HG02623 (cell line): ENCODE results near the gene PCDHA1.
"Not testable (repeated sequence)": the region's sequence is repeated elsewhere in the genome, so short reads cannot be mapped to it uniquely, and the experiment has no call there.

Experiments used
- ATAC-seq: cut with Tn5 transposase; IDR thresholded peaks from one replicate; pipeline ENCODE4 v1.9.1; 2021; ENCODE audit warnings: moderate library complexity; ENCODE audit not compliant: unreplicated experiment

The PCDHA1 gene

GRCh38 chr5:140849831-140850634 lies 64.1 kb downstream of the PCDHA1 start:
- not testable (repeated sequence) for ATAC-seq

GRCh38 chr5:140855772-140856674 lies 70.1 kb downstream of the PCDHA1 start, which contains the start of gene PCDHA10:
Gene PCDHA10 (plus strand): TSS chr5:140855897. CDS start chr5:140856049, 152 bp downstream.
- no peak for ATAC-seq

- no peak for ATAC-seq
Observed at GRCh38 chr5:140857177-140857986, 71.4 kb downstream of the PCDHA1 start.

DNA sequence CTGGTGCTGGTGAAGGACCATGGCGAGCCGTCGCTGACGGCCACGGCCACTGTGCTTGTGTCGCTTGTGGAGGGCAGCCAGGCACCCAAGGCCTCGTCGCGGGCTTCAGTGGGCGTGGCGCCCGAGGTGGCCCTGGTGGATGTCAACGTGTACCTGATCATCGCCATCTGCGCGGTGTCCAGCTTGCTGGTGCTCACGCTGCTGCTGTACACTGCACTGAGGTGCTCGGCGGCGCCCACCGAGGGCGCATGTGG lies 72.0 kb downstream of the PCDHA1 start:
- ATAC-seq: no peak

DNA sequence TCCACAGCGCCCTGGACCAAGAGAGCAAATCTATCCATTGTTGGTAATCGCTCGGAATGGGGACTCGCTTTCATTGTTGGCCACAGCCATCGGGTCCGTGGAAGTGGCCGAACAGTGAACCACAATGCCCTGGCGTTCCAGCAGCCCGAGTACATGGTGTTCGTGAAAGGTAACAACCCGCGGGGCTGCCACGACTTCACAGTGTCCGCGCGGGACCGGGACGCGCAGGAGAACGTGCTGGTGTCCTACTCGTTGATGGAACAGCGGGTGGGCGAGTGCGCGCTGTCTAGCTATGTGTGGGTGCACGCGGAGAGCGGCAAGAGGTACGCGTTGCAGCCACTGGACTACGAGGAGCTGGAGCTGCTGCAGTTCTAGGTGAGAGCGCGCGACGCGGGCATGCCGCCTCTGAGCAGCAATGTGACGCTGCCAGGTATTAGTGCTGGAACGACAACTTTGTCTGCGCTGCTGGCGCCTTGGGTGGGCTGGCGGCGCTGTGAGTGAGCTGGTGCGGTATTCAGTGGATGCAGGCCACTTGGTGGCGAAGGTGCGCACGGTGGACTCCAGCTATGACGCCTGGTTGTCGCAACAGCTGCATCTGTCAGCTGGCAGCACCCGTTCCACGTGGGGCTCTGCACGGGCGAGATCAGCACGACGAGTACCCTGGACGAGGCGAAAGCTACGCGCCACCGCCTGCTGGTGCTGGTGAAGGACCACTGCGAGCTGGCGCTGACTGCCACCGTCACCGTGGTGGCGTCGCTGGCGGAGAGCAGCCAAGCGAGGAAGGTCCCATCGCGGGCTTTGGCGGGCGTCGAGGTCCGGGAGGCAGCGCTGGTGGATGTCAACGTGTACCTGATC lies 76.7 kb downstream of the PCDHA1 start:
- no peak for ATAC-seq

DNA sequence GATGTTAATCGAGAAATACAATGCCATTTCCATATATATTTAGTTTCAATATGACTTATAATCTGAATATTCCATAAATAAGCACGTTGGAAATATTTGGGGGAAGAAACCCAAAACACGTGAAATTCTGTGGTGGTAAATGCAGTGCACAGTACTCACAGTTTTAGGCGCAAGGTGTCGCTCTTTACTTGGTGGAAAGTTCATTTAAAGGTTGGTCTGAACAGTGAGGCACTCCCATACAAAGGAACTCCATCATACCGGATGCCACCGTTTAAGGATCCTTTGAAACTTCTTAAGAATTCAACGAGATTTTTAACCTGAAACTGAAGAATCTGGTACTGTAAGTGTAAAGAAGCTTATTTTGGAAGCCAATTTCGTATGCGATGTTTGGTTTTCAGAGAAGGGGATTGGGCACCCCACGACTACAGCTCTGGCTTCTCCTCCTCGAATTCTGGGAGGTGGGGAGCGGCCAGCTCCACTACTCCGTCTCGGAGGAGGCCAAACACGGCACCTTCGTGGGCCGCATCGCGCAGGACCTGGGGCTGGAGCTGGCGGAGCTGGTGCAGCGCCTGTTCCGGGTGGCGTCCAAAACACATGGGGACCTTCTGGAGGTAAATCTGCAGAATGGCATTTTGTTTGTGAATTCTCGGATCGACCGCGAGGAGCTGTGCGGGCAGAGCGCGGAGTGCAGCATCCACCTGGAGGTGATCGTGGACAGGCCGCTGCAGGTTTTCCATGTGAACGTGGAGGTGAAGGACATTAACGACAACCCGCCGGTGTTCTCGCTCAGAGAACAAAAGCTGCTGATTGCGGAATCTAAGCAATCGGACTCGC lies 83.0 kb downstream of the PCDHA1 start, which contains the start of gene PCDHA11:
TSS of gene PCDHA11 (plus strand) at position 237 of the 834 bp plus-strand sequence. CDS start at position 384, 147 bp downstream.
- ATAC-seq: no peak

GRCh38 chr5:140869555-140869886 lies 83.6 kb downstream of the PCDHA1 start:
- no peak for ATAC-seq

DNA sequence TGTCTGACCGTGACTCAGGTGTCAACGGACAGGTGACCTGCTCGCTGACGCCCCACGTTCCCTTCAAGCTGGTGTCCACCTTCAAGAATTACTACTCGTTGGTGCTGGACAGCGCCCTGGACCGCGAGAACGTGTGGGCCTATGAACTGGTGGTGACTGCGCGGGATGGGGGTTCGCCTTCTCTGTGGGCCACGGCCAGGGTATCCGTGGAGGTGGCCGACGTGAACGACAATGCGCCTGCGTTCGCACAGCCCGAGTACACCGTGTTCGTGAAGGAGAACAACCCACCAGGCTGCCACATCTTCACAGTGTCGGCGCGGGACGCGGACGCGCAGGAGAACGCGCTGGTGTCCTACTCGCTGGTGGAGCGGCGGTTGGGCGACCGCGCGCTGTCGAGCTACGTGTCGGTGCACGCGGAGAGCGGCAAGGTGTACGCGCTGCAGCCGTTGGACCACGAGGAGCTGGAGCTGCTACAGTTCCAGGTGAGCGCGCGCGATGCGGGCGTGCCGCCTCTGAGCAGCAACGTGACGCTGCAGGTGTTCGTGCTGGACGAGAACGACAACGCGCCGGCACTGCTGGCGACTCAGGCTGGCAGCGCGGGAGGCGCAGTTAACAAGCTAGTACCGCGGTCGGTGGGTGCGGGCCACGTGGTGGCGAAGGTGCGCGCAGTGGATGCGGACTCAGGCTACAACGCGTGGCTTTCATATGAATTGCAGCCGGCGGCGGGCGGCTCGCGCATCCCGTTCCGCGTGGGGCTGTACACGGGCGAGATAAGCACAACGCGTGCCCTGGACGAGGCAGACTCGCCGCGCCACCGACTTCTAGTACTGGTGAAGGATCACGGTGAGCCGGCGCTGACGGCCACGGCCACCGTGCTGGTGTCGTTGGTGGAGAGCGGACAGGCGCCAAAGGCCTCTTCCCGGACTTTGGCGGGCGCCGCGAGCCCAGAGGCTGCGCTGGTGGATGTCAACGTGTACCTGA lies 84.6 kb downstream of the PCDHA1 start:
- no peak for ATAC-seq

DNA sequence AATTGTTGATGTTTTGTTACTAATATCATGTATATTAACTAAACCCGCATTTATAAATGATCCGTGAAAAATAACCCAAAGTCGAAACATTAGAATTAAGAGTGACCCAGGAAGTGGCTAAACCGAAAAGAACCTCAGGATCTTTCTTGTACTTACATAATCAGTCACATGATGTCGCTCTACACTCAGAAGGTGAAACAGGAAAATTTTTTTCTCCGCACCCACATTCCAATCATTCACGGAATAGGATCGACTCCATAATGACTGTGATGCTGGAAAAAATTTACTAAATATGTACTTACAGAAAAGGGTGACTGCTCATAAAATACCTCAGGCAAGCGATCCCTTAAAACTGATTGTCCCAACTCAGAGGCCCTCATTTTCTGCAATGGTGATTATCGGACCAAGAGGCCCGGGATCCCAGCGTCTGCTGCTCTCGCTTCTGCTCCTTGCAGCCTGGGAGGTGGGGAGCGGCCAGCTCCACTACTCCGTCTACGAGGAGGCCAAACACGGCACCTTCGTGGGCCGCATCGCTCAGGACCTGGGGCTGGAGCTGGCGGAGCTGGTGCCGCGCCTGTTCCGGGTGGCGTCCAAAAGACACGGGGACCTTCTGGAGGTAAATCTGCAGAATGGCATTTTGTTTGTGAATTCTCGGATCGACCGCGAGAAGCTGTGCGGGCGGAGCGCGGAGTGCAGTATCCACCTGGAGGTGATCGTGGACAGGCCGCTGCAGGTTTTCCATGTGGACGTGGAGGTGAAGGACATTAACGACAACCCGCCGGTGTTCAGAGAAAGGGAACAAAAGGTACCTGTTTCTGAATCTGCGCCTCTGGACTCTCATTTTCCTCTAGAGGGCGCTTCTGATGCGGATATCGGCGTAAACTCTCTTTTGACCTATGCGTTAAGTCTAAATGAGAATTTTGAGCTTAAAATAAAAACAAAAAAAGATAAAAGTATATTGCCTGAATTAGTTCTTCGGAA lies 89.4 kb downstream of the PCDHA1 start, which contains the start of gene PCDHA12:
TSS of gene PCDHA12 (plus strand) at position 224 of the 981 bp plus-strand sequence. CDS start at position 389, 165 bp downstream.
- ATAC-seq: no peak

GRCh38 chr5:140876541-140877261 lies 90.8 kb downstream of the PCDHA1 start:
- not testable (repeated sequence) for ATAC-seq

- ATAC-seq: no peak
Observed at GRCh38 chr5:140877262-140877581, 91.3 kb downstream of the PCDHA1 start.

- ATAC-seq: no peak
Observed at GRCh38 chr5:140881889-140882590, 96.1 kb downstream of the PCDHA1 start, which contains the start of gene PCDHA13. Gene PCDHA13 (plus strand): TSS chr5:140882124. CDS start chr5:140882269, 145 bp downstream.

- ATAC-seq: no peak
Observed at GRCh38 chr5:140882591-140882899, 96.6 kb downstream of the PCDHA1 start.

DNA sequence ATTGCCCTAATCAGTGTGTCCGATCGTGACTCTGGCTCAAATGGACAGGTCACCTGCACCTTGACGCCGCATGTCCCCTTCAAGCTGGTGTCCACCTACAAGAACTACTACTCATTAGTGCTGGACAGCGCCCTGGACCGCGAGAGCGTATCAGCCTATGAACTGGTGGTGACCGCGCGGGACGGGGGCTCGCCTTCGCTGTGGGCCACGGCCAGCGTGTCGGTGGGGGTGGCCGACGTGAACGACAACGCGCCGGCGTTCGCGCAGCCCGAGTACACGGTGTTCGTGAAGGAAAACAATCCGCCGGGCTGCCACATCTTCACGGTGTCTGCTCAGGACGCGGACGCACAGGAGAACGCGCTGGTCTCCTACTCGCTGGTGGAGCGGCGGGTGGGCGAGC lies 97.4 kb downstream of the PCDHA1 start:
- ATAC-seq: no peak

DNA sequence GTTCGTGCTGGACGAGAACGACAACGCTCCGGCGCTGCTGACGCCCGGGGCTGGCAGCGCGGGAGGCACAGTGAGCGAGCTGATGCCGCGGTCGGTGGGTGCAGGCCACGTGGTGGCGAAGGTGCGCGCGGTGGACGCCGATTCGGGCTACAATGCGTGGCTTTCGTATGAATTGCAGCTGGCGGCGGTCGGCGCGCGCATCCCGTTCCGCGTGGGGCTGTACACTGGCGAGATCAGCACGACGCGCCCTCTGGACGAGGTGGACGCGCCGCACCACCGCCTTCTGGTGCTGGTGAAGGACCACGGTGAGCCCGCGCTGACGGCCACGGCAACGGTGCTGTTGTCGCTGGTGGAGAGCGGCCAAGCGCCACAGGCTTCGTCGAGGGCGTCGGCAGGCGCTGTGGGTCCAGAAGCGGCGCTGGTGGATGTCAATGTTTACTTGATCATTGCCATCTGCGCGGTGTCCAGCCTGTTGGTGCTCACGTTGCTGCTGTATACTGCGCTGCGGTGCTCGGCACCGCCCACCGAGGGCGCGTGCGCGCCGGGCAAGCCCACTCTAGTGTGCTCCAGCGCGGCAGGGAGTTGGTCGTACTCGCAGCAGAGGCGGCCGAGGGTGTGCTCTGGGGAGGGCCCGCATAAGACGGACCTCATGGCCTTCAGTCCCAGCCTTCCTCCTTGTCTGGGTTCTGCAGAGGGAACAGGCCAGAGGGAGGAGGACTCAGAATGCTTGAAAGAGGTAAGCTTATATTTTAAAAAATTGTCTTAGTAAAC lies 98.2 kb downstream of the PCDHA1 start:
- ATAC-seq: no peak
